ENCODE measurements around the gene TACR2.
A peak's percentile ranks its signal among the peaks of the same experiment; 100 is the strongest.

TACR2 gene

DNA sequence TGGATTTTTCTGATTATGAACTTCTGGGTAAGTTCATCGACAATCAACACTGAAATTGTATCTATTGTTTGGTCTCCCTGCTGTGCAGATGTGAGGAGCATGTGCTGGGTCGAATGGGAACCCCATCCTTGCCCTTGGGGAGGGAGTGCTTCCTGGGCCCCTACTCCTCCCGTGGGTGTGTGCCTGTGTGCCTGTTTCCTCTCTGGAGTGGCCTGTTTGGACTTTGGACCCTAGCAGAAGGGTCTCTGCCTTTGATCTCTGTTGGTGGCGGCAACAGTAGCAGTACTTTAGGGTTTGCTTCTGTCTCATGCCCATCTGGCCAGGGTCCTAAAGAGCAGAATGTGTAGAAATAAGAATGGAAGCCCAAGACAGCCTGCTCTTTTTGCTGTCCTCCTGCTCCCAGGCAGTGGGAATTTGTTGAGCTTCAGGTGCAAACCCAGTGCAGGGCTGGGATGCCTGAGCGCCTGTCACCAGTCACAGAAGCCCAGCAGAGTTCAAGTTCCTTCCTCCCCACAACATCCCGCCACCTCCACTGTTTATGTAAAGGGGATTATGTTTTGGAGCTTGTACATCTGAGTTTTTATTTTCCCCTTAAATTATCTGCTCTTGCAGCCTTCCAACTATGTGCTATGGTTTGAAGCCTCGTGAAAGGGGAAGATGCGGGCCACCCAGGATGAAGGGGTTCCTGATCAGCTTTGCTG is 1.5 kb upstream of the TACR2 start:
- DNase-seq = no peak

DNA sequence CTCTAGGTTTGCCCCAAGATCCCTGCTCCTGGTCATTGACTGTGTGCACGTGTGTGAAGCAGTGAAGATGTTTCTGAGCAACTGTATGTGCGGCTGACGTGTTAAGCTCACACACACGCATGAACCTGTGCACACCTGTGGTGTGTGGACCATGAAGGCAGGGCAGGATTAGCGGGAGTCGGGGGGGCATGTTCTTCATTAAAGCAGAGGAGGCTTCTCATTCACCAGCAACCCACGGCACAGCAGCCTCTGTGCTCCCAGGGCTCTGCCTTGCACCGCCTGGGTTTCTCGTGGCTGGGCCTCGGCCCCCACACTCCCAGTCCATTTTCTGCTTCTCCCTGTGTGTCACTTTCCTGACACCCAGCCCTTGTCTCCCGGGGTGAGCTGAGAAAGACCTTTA is 824 bp upstream of the TACR2 start:
- DNase-seq = no peak

DNA sequence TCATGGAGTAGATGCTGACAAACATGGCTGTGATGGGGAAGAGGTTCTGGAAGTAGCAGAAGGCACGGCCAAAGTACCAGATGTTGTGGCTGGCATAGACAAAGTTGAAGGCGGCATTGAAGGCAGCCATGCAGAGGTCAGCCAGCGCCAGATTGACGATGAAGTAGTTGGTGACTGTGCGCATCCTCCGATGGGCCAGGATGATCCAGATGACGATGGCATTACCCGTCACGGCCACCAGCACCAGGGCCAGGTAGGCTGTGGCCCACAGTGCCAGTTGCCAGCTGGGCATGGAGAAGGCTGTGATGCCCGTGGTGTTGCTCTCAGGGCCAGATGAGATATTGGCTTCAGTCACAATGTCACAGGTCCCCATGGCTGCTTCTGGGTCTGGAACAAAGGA is 767 bp downstream of the TACR2 start:
- no peak for DNase-seq

GRCh38 chr10:69415049-69415448 is 1.7 kb downstream of the TACR2 start:
- no peak for DNase-seq

GRCh38 chr10:69414036-69415018 is 2.4 kb downstream of the TACR2 start:
- DNase-seq = no peak

DNA sequence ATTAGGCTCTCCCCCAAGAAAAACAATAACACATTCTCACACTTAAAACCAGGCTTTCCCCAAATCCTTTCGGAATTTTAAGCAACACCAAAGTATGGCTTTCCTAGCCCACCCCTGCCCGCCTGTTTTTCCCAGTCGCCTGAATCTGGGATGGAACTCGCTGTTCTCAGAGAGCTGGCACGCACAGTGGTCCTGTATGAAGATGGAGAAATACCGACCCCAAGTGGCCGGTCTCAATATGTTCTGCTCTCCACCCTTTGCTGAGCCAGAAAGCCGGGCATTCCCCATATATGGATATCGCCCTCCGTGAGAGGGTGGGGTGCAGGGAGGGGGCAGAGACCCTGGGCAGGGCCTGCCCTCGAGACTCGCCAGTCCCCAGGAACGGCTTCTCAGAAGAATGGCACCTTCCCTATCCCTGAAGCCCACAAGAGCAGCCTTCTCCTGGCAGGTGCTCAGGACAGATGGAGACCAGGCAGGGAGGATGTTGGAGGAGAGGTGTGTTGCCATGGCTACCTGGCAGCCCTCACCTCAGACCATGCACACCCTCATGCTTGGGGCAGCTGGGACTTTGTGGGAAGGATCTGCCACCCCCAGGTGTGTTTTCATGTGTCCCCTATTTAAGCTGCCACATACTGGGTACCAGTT is 3.4 kb downstream of the TACR2 start:
- DNase-seq = no peak

GRCh38 chr10:69412232-69412790 is 4.4 kb downstream of the TACR2 start:
- DNase-seq = no peak

- DNase-seq = no peak
Observed at GRCh38 chr10:69411476-69411875, 5.2 kb downstream of the TACR2 start.

DNA sequence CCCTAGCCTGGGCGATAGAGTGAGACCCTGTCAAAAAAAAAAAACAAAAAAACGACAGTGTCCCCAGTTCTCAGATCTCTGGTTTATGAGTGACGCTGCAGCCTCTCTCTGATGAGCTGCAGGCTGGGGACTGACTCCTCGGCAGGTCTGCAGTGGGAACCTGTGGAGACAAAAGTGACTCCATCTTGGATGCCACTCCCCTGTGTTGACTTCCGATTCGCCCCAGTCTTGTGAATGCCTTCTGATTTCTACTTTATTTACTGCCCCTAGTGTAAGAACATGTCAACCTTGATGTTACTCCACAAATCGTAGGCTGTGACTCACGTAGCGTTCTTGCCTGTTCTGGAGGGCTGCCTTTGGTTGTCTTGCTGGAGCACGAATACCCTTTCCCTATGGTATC is 6.2 kb downstream of the TACR2 start:
- DNase-seq = no peak

DNA sequence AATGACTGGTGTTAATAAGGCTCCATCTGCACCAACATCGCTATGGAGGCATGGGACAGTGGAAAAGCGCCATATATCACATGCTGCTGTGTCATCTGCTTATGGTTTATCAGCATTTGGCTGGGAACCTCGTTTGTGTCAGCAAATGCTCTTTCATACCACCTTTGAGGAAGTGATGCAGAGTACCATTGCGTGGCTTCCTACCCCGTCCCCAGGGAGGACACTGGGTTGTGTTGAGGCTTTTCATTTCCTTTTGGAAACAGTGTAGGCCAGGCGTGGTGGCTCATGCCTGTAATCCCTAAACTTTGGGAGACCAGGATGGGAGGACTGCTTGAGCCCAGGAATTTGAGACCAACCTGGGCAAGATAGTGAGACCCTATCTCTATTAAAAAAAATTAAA is 6.8 kb downstream of the TACR2 start:
- DNase-seq = no peak

DNA sequence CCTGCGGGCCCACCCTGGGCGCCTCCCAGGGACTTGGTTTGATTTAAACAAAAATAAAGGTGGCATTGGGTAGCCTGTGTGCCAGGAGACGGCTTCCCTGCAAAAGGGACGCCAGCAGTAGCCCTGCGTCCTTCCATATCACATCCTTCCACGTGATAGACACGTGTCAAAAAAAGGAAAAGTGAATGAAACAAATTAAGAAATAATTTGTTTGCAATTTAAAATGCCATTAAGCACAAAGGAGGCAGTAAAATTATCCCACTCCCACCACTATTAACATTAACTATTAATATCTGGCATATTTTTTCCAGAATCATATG is 7.6 kb downstream of the TACR2 start:
- no peak for DNase-seq

DNA sequence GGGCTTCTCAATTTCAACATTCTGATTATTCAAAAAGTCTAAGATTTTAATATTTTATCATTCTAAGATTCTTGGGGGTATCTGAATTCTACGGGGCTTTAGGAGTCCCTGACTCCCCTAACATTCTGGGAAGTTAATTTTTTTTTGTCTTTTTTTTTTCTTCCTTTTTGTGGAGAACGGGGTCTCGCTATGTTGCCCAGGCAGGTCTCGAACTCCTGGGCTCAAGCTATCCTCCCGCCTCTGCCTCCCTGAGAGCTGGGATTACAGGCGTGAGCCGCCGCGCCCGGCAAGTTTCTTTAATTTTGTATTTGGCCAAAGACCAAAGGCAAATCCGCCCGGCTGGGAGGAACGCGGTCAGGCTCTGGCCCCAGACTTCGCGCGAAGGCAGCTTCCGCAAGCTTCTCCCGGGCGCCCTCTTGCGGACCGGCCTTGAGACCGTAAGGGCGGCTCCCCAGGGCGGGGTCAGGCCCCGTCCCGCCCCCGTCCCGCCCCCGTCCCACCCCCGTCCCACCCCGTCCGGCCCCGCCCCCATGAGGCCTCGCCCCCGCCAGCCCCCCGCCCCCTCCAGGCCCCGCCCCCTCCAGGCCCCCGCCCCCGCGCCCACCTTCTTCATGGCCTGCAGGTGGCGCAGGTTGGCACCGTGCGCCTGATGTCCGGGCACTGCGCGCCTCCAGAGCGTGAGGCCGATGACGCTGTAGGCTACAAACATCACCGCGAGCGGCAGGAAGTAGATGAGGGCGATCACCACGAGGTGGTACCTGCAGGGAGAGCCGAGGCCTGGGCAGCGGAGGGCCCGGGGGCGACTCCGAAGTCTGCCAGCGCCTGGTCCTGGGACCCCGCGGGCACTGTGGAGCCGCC is 8.2 kb downstream of the TACR2 start:
- DNase-seq = peak; percentile 87

DNA sequence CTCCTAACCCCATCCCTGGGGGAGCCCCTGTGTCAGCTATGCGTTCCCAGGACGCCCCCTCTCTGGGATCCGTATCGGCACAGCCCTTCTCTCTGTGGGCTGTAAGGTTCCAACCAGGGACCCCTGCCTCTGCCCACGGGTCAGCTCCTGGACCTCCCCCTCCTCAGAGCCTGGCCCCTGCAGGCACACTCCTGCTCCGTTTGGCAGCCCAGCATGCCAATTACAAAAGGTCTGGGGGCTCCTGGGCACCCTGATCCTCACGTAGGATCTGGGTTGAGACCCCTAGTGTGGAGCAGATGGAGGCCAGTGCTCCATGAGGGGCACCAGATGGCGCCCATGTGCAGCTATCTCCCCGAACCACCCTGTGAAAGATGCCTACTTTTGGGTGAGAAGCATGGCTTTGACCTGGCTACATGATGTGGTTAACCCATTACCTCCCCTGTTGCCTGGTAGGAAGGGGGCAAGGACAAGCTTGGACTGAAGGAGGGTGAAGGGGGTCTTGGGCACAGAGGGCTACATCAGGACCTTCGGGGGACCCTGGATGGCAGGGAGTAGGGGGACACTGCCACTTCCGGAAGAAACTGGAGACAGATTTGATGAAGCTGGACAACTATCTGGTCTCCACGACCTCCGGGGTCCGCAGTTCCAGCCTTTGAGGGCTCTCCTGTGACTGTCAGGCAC is 9.0 kb downstream of the TACR2 start:
- no peak for DNase-seq

DNA sequence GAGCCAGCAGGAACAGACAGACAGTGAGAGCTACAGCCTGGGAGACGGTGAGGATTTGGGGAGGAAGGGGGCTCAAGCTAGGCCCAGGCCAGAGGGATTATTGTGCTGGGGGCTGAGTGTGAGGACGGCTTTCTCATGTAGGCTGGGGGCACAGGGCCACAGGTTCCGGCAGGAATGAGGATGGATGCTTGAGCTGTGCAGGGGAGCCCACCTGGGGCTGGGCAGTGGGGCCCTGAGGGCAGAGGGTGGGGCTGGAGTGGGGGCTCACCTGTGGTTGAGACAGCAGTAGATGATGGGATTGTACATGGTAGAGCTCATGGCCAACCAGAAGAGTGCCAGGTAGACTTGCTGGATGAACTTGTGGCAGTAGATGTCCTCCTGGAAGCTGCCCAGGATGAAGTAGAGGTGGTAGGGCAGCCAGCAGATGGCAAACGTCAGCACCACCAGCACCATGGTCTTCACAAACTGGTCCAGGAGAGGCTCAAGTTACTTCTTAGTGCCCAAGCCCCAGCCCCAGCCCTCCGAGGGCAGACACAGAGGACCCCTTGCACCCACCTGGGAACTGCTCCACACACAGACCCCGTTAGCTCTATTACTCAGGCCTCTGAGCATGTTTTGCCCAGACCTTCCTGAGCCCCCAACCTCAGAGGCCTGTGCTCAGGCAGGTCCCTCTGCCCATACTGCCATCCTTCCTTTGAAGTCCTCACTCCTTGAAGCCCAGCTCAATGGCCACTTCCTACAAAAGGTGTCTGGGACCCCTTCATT is 9.7 kb downstream of the TACR2 start:
- no peak for DNase-seq

DNA sequence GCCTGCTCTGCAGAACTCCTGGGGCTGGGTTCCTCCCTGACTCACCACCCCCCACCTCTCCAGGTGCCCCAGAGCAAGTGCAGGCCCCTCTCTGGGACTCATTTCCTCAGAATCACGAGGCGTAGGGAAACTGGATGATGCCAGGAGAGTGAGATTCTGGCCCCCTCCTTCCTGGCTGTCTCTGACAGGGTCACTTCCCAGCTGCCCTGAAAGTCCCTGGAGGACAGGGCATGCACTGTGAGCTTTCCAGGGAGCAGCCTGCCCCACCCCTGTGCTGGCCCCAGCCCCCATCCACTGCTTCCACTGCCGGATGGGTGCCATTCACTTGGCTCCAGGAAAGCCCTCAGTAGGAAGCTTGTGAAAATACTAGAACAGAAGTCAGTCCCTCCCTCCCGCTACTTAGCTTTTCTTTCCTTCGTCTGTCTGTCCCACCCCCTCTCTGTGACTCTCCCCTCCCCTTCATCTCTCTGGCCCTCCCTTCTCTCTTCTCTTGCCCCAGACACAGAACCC is 10.4 kb downstream of the TACR2 start:
- no peak for DNase-seq

GRCh38 chr10:69405221-69405620 is 11.5 kb downstream of the TACR2 start:
- no peak for DNase-seq

- DNase-seq = no peak
Observed at GRCh38 chr10:69404786-69405185, 11.9 kb downstream of the TACR2 start.

- DNase-seq = no peak
Observed at GRCh38 chr10:69403519-69403918, 13.2 kb downstream of the TACR2 start.

- DNase-seq = no peak
Observed at GRCh38 chr10:69403066-69403465, 13.7 kb downstream of the TACR2 start.

DNA sequence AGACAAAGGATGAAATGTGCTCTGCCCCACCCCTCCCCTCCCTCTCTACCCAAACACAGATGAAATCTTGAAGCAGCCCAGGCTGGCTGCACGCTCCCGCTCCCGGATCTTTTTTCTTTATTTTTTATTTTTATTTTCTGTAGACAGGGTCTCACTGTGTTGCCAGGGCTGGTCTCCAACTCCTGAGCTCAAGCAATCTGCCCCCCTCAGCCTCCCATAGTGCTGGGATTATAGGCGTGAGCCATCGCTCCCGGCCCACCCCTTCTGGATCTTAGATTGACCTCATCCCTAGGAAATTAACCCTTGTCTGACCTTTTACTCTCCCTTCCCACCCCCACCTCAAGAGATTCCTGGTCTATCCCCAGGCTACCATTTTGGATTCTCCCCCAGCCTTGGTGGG is 14.3 kb downstream of the TACR2 start:
- DNase-seq = no peak

- DNase-seq = no peak
Observed at GRCh38 chr10:69401416-69401815, 15.3 kb downstream of the TACR2 start.

All from effector CD4-positive, alpha-beta T cell (primary cell).